Bladder microvascular endothelial cell (primary cell): ENCODE measurements around the gene LRRC26. TPM values are rescaled to one million over a fixed set of nuclear protein-coding genes. Genes with fewer than 3 reads are reported as not detected.

Experiments
- total RNA-seq: library from RNA; depleted of rRNA; stranded (reverse); fragments of >200 nt; gene quantifications from 2 replicates; pipeline ENCODE4 v1.2.3, GENCODE V29; 2014

The LRRC26 gene
- not detected in 2 replicates for total RNA-seq

GRCh38 chr9:137169896-137170358 is at the start of gene LRRC26:
Gene LRRC26 (minus strand): TSS chr9:137170051. CDS start chr9:137169943, 108 bp downstream.

DNA sequence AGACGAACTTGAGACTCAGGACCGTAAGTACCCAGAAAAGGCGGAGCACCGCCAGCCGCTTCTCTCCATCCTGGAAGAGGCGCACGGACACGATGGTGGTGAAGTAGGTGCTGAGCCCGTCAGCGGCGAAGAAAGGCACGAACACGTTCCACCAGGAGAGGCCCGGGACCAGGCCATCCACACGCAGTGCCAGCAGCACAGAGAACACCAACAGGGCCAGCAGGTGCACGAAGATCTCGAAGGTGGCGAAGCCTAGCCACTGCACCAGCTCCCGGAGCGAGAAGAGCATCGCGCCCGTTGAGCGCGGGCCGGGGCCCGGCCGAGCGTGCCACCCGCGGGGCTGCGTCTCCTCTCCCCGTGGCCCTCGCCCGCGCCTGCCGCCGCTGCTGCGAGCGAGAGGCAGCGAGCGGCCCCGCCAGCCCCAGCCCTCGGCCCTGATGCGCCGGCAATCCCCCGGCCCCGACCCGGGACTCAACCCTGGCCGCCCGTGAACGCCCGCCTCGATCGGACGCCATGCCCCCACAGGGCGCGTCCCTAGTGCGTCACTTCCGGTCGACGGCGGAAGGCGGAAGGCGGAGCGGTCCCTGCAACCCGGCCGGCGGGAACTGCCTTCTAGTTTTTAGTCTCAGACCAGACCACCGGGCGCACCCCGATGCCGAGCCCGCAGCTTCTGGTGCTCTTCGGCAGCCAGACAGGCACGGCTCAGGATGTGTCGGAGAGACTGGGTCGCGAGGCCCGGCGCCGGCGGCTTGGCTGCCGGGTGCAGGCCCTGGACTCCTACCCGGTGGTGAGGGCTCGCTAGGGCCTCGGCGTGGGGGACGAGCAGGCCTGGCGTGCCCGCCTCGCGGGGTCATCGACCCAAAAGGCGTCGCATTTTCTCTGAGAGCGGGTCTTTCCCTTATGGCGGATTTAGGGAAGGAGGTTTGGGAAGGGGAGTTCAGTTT is 35.5 kb upstream of the LRRC26 start, which contains the start of the genes NDOR1 and TMEM203:
Gene NDOR1 (plus strand): TSS at position 575 of the 944 bp plus-strand sequence. CDS start 78 bp downstream, at position 653.
Gene TMEM203 (minus strand): TSS at position 523 of the 944 bp plus-strand sequence. CDS start 234 bp downstream, at position 289.

GRCh38 chr9:137200311-137201204 is 30.7 kb upstream of the LRRC26 start, which contains the start of gene TPRN:
Gene TPRN (minus strand): TSS chr9:137200741. CDS start chr9:137200711, 30 bp downstream.

GRCh38 chr9:137188490-137189296 is 18.8 kb upstream of the LRRC26 start, which contains the start of the genes ANAPC2 and SSNA1:
Gene ANAPC2 (minus strand): TSS chr9:137188560. CDS start chr9:137188532, 28 bp downstream.
Gene SSNA1 (plus strand): TSS chr9:137188676. CDS start chr9:137188727, 51 bp downstream.

DNA sequence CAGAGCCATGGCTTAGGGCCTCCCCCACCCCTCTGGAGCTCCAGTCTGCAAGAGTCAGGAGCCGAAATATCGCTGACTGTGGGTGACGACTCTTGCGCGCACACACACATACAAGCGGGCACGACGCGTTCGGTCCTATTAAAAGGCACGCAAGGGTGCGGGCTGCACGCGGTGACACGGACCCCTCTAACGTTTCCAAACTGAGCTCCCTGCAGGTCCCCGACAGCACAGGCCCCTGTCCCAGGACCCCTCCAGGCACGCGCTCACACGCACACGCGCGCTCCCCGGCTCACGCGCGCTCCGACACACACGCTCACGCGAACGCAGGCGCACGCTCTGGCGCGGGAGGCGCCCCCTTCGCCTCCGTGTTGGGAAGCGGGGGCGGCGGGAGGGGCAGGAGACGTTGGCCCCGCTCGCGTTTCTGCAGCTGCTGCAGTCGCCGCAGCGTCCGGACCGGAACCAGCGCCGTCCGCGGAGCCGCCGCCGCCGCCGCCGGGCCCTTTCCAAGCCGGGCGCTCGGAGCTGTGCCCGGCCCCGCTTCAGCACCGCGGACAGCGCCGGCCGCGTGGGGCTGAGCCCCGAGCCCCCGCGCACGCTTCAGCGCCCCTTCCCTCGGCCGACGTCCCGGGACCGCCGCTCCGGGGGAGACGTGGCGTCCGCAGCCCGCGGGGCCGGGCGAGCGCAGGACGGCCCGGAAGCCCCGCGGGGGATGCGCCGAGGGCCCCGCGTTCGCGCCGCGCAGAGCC is 31.0 kb downstream of the LRRC26 start, which contains the start of gene GRIN1:
Gene GRIN1 (plus strand): TSS at position 433 of the 746 bp plus-strand sequence. CDS start 333 bp downstream, outside the sequence.

Other genes with a start within 250 kb of the LRRC26 start
- gene FBXW5, start 225.3 kb downstream of the LRRC26 start, total RNA-seq: 151 and 202 TPM in 2 replicates
- gene C8G, start 224.8 kb downstream of the LRRC26 start, total RNA-seq: 1.2 TPM in 1 of 2 replicates, not detected in the other
- gene LCN12, start 217.8 kb downstream of the LRRC26 start, total RNA-seq: 0.19 TPM in 1 of 2 replicates, not detected in the other
- gene PTGDS, start 192.5 kb downstream of the LRRC26 start, total RNA-seq: 0.38 TPM in 1 of 2 replicates, not detected in the other
- 0.06 TPM in 1 of 2 replicates, not detected in the other for gene LCNL1, start 187.1 kb downstream of the LRRC26 start, total RNA-seq
- gene PAXX, start 177.6 kb downstream of the LRRC26 start, total RNA-seq: 7.7 and 10.7 TPM in 2 replicates
- not detected in 2 replicates for gene CLIC3, start 173.5 kb downstream of the LRRC26 start, total RNA-seq
- gene ABCA2, start 141.8 kb downstream of the LRRC26 start, total RNA-seq: 5.0 and 29.3 TPM in 2 replicates
- not detected in 2 replicates for gene FUT7, start 138.0 kb downstream of the LRRC26 start, total RNA-seq
- gene NPDC1, start 123.9 kb downstream of the LRRC26 start, total RNA-seq: 29.6 and 30.9 TPM in 2 replicates
- under 0.01 TPM in 1 of 2 replicates, not detected in the other for gene ENTPD2, start 116.0 kb downstream of the LRRC26 start, total RNA-seq
- 8.8 and 13.6 TPM in 2 replicates for gene SAPCD2, start 99.5 kb downstream of the LRRC26 start, total RNA-seq
- 12.1 and 23.3 TPM in 2 replicates for gene UAP1L1, start 92.5 kb downstream of the LRRC26 start, total RNA-seq
- gene MAN1B1, start 83.1 kb downstream of the LRRC26 start, total RNA-seq: 58.6 and 66.0 TPM in 2 replicates
- 77.9 and 85.8 TPM in 2 replicates for gene DPP7, start 55.3 kb downstream of the LRRC26 start, total RNA-seq
- gene GRIN1, start 30.9 kb downstream of the LRRC26 start, total RNA-seq: under 0.01 and 0.06 TPM in 2 replicates
- not detected in 2 replicates for gene TMEM210, start 2.0 kb upstream of the LRRC26 start, total RNA-seq
- 21.0 and 37.3 TPM in 2 replicates for gene ANAPC2, start 18.5 kb upstream of the LRRC26 start, total RNA-seq
- 96.5 and 111 TPM in 2 replicates for gene SSNA1, start 18.6 kb upstream of the LRRC26 start, total RNA-seq
- gene TPRN, start 30.7 kb upstream of the LRRC26 start, total RNA-seq: 3.2 and 3.4 TPM in 2 replicates
- gene TMEM203, start 35.6 kb upstream of the LRRC26 start, total RNA-seq: 17.2 and 23.9 TPM in 2 replicates
- 2.3 and 3.3 TPM in 2 replicates for gene NDOR1, start 35.6 kb upstream of the LRRC26 start, total RNA-seq
- gene RNF208, start 52.2 kb upstream of the LRRC26 start, total RNA-seq: 0.16 and 0.31 TPM in 2 replicates
- gene CYSRT1, start 55.1 kb upstream of the LRRC26 start, total RNA-seq: 0.16 TPM in 1 of 2 replicates, not detected in the other
- gene RNF224, start 57.5 kb upstream of the LRRC26 start, total RNA-seq: not detected in 2 replicates
- gene SLC34A3, start 60.9 kb upstream of the LRRC26 start, total RNA-seq: not detected in 2 replicates
- gene TUBB4B, start 71.2 kb upstream of the LRRC26 start, total RNA-seq: 196 and 202 TPM in 2 replicates
- gene STPG3, start 81.2 kb upstream of the LRRC26 start, total RNA-seq: not detected in 2 replicates
- 63.6 and 66.1 TPM in 2 replicates for gene NELFB, start 85.3 kb upstream of the LRRC26 start, total RNA-seq
- 14.9 and 27.1 TPM in 2 replicates for gene TOR4A, start 107.7 kb upstream of the LRRC26 start, total RNA-seq
- 28.1 and 30.0 TPM in 2 replicates for gene NRARP, start 132.2 kb upstream of the LRRC26 start, total RNA-seq